Neural progenitor cell (in vitro differentiated cells): ENCODE data around the gene GRIFIN. TPM values are rescaled to one million over a fixed set of nuclear protein-coding genes. Genes with fewer than 3 reads are reported as not detected.
"Not testable (repeated sequence)": the region's sequence is repeated elsewhere in the genome, so short reads cannot be mapped to it uniquely, and the experiment has no call there.

Source experiments
- DNase-seq: peaks from one replicate; pipeline ENCODE4 v3.0.0-alpha.2; 2016; ENCODE audit warnings: low spot score
- H2AFZ ChIP-seq: fragments of 200-600 bp; sonication (generic); replicated peaks from 2 replicates; pipeline ENCODE4 v1.6.1; 2016; ENCODE audit warnings: antibody characterized with exemption
- H3F3A ChIP-seq: fragments of 200-600 bp; sonication (generic); 2 replicates; pipeline ENCODE4 v1.6.1; 2016; ENCODE audit warnings: antibody characterized with exemption, low read depth
- H3K27ac ChIP-seq: fragments of 200-600 bp; sonication (generic); 2 replicates; pipeline ENCODE4 v1.5.1; 2016; ENCODE audit warnings: mild to moderate bottlenecking
- H3K27me3 ChIP-seq: fragments of 200-600 bp; sonication (generic); 2 replicates; pipeline ENCODE4 v1.6.1; 2016; ENCODE audit warnings: mild to moderate bottlenecking, moderate library complexity
- H3K36me3 ChIP-seq: fragments of 200-600 bp; sonication (generic); 2 replicates; pipeline ENCODE4 v1.5.1; 2016
- H3K4me1 ChIP-seq: fragments of 200-600 bp; sonication (generic); 2 replicates; pipeline ENCODE4 v1.6.1; 2016; ENCODE audit warnings: mixed run types
- H3K4me2 ChIP-seq: fragments of 200-600 bp; sonication (generic); 2 replicates; pipeline ENCODE4 v1.6.1; 2016
- H3K4me3 ChIP-seq: fragments of 200-600 bp; sonication (generic); 2 replicates; pipeline ENCODE4 v1.5.1; 2016
- H3K79me2 ChIP-seq: fragments of 200-600 bp; sonication (generic); 2 replicates; pipeline ENCODE4 v1.6.1; 2016; ENCODE audit warnings: low read depth
- H3K9ac ChIP-seq: fragments of 200-600 bp; sonication (generic); 2 replicates; pipeline ENCODE4 v1.6.1; 2016
- H3K9me3 ChIP-seq: fragments of 200-600 bp; sonication (generic); 2 replicates; pipeline ENCODE4 v1.5.1; 2016; ENCODE audit warnings: low read depth
- H4K20me1 ChIP-seq: fragments of 200-600 bp; sonication (generic); 2 replicates; pipeline ENCODE4 v1.6.1; 2016; ENCODE audit warnings: low read depth
- H3K27ac Mint-ChIP-seq: 3 replicates; pipeline ENCODE4 v1.8.0; 2021; ENCODE audit warnings: mixed read lengths
- H3K27me3 Mint-ChIP-seq: 2 replicates; pipeline ENCODE4 v1.8.0; 2022; ENCODE audit warnings: low read depth, mild to moderate bottlenecking, inconsistent platforms, moderate library complexity, mixed read lengths; ENCODE audit not compliant: insufficient read depth
- H3K36me3 Mint-ChIP-seq: 3 replicates; pipeline ENCODE4 v1.8.0; 2021; ENCODE audit warnings: mixed read lengths
- H3K4me1 Mint-ChIP-seq: 3 replicates; pipeline ENCODE4 v1.8.0; 2021; ENCODE audit warnings: mixed read lengths
- H3K4me3 Mint-ChIP-seq: 3 replicates; pipeline ENCODE4 v1.8.0; 2021; ENCODE audit warnings: mild to moderate bottlenecking, moderate library complexity, mixed read lengths
- H3K9me3 Mint-ChIP-seq: 3 replicates; pipeline ENCODE4 v1.8.0; 2020; ENCODE audit warnings: mixed read lengths
- CTCF ChIP-seq: fragments of 200-600 bp; sonication (generic); IDR thresholded peaks from 2 replicates; pipeline ENCODE4 v1.5.1; 2017; ENCODE audit warnings: antibody characterized with exemption, mild to moderate bottlenecking
- EZH2 ChIP-seq: fragments of 200-600 bp; sonication (generic); IDR thresholded peaks from 2 replicates; pipeline ENCODE4 v1.6.1; 2017; ENCODE audit warnings: antibody characterized with exemption, mild to moderate bottlenecking, moderate library complexity
- EZH2phosphoT487 ChIP-seq: fragments of 200-600 bp; sonication (generic); IDR thresholded peaks from 2 replicates; pipeline ENCODE4 v1.6.1; 2017; ENCODE audit warnings: antibody characterized with exemption
- total RNA-seq: library from RNA; depleted of rRNA; stranded (reverse); fragments of >200 nt; gene quantifications from 2 replicates; pipeline ENCODE4 v1.2.3, GENCODE V29; 2015; ENCODE audit warnings: low replicate concordance

The GRIFIN gene
- total RNA-seq, 1 donor from 2014 or later: not detected

GRCh38 chr7:2470204-2471021, 5.8 kb downstream of the GRIFIN start:
- TF ChIP-seq EZH2: no peak
- TF ChIP-seq CTCF: no peak
- Histone ChIP-seq H3K79me2 (no peaks in the 10 kb centered on the region), H3K27ac (no peak overlapping the region), H3K4me3 (no peak overlapping the region), H3K9ac (no peak overlapping the region), H3F3A (peaks cover 12% of the 10 kb centered on the region), H3K9me3 (no peaks in the 10 kb centered on the region), H3K36me3 (no peaks in the 10 kb centered on the region), H2AFZ (no peak overlapping the region), H3K4me1 (peaks cover 9% of the 10 kb centered on the region), H4K20me1 (no peaks in the 10 kb centered on the region), H3K27me3 (no peaks in the 10 kb centered on the region), H3K4me2 (no peak overlapping the region)
- H3K36me3 Mint-ChIP-seq: peaks cover 2% of the 10 kb centered on the region
- no peaks in the 10 kb centered on the region for H3K9me3 Mint-ChIP-seq
- no peak for DNase-seq
- H3K4me1 Mint-ChIP-seq: peaks cover 37% of the 10 kb centered on the region
- H3K4me3 Mint-ChIP-seq: peak overlapping the region; percentile 48
- peak overlapping the region; percentile 92 for H3K27ac Mint-ChIP-seq
- peaks cover 7% of the 10 kb centered on the region for H3K27me3 Mint-ChIP-seq

DNA sequence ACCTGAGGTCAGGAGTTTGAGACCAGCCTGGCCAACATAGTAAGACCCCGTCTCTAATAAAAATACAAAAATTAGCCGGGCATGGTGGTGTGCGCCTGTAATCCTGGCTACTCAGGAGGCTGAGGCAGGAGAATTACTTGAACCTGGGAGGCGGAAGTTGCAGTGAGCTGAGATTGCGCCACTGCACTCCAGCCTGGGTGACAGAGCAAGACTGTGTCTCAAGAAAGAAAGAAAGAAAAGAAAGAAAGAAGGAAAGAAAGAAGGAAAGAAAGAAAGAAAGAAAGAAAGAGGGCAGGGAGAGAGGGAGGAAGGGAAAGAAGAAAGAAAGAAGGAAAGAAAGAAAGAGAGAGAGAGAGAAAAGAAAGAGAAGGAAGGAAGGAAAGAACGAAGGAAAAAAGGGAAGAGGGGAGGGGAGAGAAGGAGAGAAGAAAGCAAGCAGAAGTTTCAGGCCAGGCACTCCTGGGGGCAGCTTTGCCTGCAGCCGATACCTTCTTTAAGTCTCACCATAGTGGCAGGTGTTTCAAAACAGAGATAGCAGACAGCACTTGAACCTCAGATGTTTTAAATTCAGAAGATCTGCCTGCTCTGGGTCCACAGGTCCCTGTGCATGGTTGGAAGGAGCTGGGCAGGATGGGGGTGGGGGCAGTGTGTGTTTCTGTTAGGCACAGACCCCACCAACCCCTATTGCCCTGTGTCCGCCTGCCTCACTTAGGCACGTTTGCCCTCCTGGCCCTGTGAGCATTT, 6.6 kb downstream of the GRIFIN start:
- H3K9ac ChIP-seq, H3K9me3 Mint-ChIP-seq, H3K27me3 Mint-ChIP-seq, H3K27ac ChIP-seq, H3K4me3 ChIP-seq, H3K9me3 ChIP-seq, H3K36me3 Mint-ChIP-seq, H3K36me3 ChIP-seq, H2AFZ ChIP-seq, H3K4me1 ChIP-seq, H3K79me2 ChIP-seq, H3K27me3 ChIP-seq, DNase-seq, H4K20me1 ChIP-seq, H3K4me2 ChIP-seq: not testable (repeated sequence)
- Mint-ChIP-seq H3K4me1 (peaks cover 37% of the 10 kb centered on the region), H3K4me3 (peak overlapping the region; percentile 7), H3K27ac (peak overlapping the region; percentile 46)
- peaks cover 12% of the 10 kb centered on the region for H3F3A ChIP-seq

DNA sequence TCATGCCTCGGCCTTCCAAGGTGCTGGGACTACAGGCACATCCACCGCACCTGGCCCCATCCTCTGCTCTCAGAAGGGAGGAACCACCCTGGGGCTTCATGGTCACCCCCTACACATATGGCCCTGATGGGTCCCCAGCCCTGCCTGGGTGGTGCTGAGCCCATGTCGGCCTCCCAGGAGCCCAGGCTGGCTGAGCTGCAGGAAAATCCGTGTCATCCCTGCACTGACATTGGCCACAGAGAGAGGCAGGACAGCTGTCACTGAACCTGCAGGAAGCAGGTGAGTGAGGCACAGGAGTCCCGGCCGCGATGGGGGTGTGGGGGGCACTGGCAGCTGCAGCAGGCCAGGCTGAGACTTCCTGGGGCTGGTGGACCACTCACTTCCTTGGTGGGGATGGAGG, 8.0 kb downstream of the GRIFIN start:
- Histone ChIP-seq H3K4me3 (no peak overlapping the region), H3K4me1 (peaks cover 4% of the 10 kb centered on the region), H3F3A (peaks cover 12% of the 10 kb centered on the region), H2AFZ (no peak overlapping the region), H3K9ac (no peak overlapping the region), H3K27ac (no peak overlapping the region), H3K79me2 (no peaks in the 10 kb centered on the region), H3K27me3 (no peaks in the 10 kb centered on the region), H3K9me3 (no peaks in the 10 kb centered on the region), H4K20me1 (no peaks in the 10 kb centered on the region), H3K4me2 (no peak overlapping the region), H3K36me3 (no peaks in the 10 kb centered on the region)
- DNase-seq: no peak
- H3K4me3 Mint-ChIP-seq: no peak overlapping the region
- H3K27ac Mint-ChIP-seq: no peak overlapping the region
- H3K9me3 Mint-ChIP-seq: peaks cover 6% of the 10 kb centered on the region
- TF ChIP-seq EZH2phosphoT487 (no peak), EZH2 (no peak), CTCF (no peak)
- peaks cover 32% of the 10 kb centered on the region for H3K4me1 Mint-ChIP-seq
- H3K36me3 Mint-ChIP-seq: peaks cover 2% of the 10 kb centered on the region
- H3K27me3 Mint-ChIP-seq: peaks cover 4% of the 10 kb centered on the region

- no peak overlapping the region for H3K9ac ChIP-seq
- Mint-ChIP-seq H3K9me3 (peaks cover 9% of the 10 kb centered on the region), H3K4me3 (no peak overlapping the region), H3K27ac (no peak overlapping the region), H3K4me1 (peaks cover 30% of the 10 kb centered on the region), H3K27me3 (peaks cover 4% of the 10 kb centered on the region), H3K36me3 (peaks cover 2% of the 10 kb centered on the region)
- H3K4me2 ChIP-seq: no peak overlapping the region
- no peak overlapping the region for H2AFZ ChIP-seq
- no peak overlapping the region for H3K27ac ChIP-seq
- no peaks in the 10 kb centered on the region for H4K20me1 ChIP-seq
- H3K27me3 ChIP-seq: no peaks in the 10 kb centered on the region
- peaks cover 4% of the 10 kb centered on the region for H3K4me1 ChIP-seq
- H3K36me3 ChIP-seq: no peaks in the 10 kb centered on the region
- H3K79me2 ChIP-seq: no peaks in the 10 kb centered on the region
- TF ChIP-seq EZH2 (no peak), CTCF (no peak), EZH2phosphoT487 (no peak)
- H3K4me3 ChIP-seq: no peak overlapping the region
- peaks cover 12% of the 10 kb centered on the region for H3F3A ChIP-seq
- DNase-seq: no peak
- no peaks in the 10 kb centered on the region for H3K9me3 ChIP-seq
These were observed 9.5 kb downstream of the GRIFIN start for GRCh38 chr7:2466675-2467074.
